GM15510 (cell line): ENCODE measurements around the gene NKX2-8.

ENCODE experiments used
- POLR2A ChIP-seq: IDR thresholded peaks from 3 replicates; pipeline ENCODE4 v1.6.1; 2011; ENCODE audit warnings: borderline replicate concordance; ENCODE audit not compliant: insufficient read length; ENCODE audit errors: extremely low read depth

Gene NKX2-8

GRCh38 chr14:36582011-36582873 is at the start of gene NKX2-8:
NKX2-8 (minus strand) TSS chr14:36582614; CDS start chr14:36582389, 225 bp downstream.
- no peak for TF ChIP-seq POLR2A

- TF ChIP-seq POLR2A: no peak
Observed at GRCh38 chr14:36627981-36628380, 45.6 kb upstream of the NKX2-8 start.

GRCh38 chr14:36626151-36626550 is 43.7 kb upstream of the NKX2-8 start:
- no peak for TF ChIP-seq POLR2A

GRCh38 chr14:36625436-36625835 is 43.0 kb upstream of the NKX2-8 start:
- TF ChIP-seq POLR2A: no peak

- no peak for TF ChIP-seq POLR2A
Observed at GRCh38 chr14:36625014-36625413, 42.6 kb upstream of the NKX2-8 start.

- TF ChIP-seq POLR2A: no peak
Observed at GRCh38 chr14:36619853-36620252, 37.4 kb upstream of the NKX2-8 start.

- no peak for TF ChIP-seq POLR2A
Observed at GRCh38 chr14:36619131-36619530, 36.7 kb upstream of the NKX2-8 start.

- no peak for TF ChIP-seq POLR2A
Observed at GRCh38 chr14:36618641-36619040, 36.2 kb upstream of the NKX2-8 start.

GRCh38 chr14:36617824-36618223 is 35.4 kb upstream of the NKX2-8 start:
- no peak for TF ChIP-seq POLR2A

- TF ChIP-seq POLR2A: no peak
Observed at GRCh38 chr14:36605506-36605857, 23.1 kb upstream of the NKX2-8 start.

GRCh38 chr14:36604757-36605505 is 22.5 kb upstream of the NKX2-8 start:
- TF ChIP-seq POLR2A: no peak

GRCh38 chr14:36600431-36600830 is 18.0 kb upstream of the NKX2-8 start:
- no peak for TF ChIP-seq POLR2A

- TF ChIP-seq POLR2A: no peak
Observed at GRCh38 chr14:36591482-36591881, 9.1 kb upstream of the NKX2-8 start.

GRCh38 chr14:36588788-36589187 is 6.4 kb upstream of the NKX2-8 start:
- no peak for TF ChIP-seq POLR2A

GRCh38 chr14:36588119-36588518 is 5.7 kb upstream of the NKX2-8 start:
- no peak for TF ChIP-seq POLR2A

- no peak for TF ChIP-seq POLR2A
Observed at GRCh38 chr14:36585100-36585499, 2.7 kb upstream of the NKX2-8 start.
